Natural killer cell (primary cell): Measurements from ENCODE around the gene ZNF749. TPM values are rescaled to one million over a fixed set of nuclear protein-coding genes. Genes with fewer than 3 reads are reported as not detected.

Experiments
- ATAC-seq, 3 donors: fragments of 150-1000 bp in 2 of 3; fragments of 200-7000 bp in 1 of 3; cut with Tn5 transposase; 1 replicate in 1 of 3; 2 replicates in 2 of 3; pipeline ENCODE4 v1.10.0; 2021; ENCODE audit warnings: mild to moderate bottlenecking in 2 of 3, moderate library complexity in 2 of 3
- DNase-seq, 2 donors: peaks; one replicate each; pipeline versions ENCODE4 v3.0.0 to v3.0.0-alpha.2; 2013 to 2021; ENCODE audit warnings: mixed read lengths in 1 of 2
- H3K27ac ChIP-seq: one replicate; pipeline ENCODE4 v1.5.1; 2013; ENCODE audit warnings: mild to moderate bottlenecking, low read length
- H3K27me3 ChIP-seq: one replicate; pipeline ENCODE4 v1.6.1; 2013; ENCODE audit warnings: low read length; ENCODE audit not compliant: control insufficient read depth, insufficient read depth
- H3K36me3 ChIP-seq: one replicate; pipeline ENCODE4 v1.6.1; 2013; ENCODE audit warnings: low read length; ENCODE audit not compliant: control insufficient read depth, insufficient read depth
- H3K4me1 ChIP-seq: one replicate; pipeline ENCODE4 v1.6.1; 2013; ENCODE audit warnings: low read length; ENCODE audit not compliant: control insufficient read depth, insufficient read depth
- H3K4me3 ChIP-seq: one replicate; pipeline ENCODE4 v1.5.1; 2013; ENCODE audit warnings: low read length
- H3K9me3 ChIP-seq: one replicate; pipeline ENCODE4 v1.6.1; 2013; ENCODE audit warnings: low read length; ENCODE audit not compliant: control insufficient read depth, insufficient read depth
- H3K27ac Mint-ChIP-seq, 2 donors: one replicate each; pipeline ENCODE4 v1.8.0; 2022; ENCODE audit warnings: mild to moderate bottlenecking in 2 of 2, mixed read lengths in 2 of 2, moderate library complexity in 1 of 2
- H3K27me3 Mint-ChIP-seq, 2 donors: one replicate each; pipeline ENCODE4 v1.8.0; 2022; ENCODE audit warnings: low read depth in 2 of 2, mixed read lengths in 2 of 2
- H3K36me3 Mint-ChIP-seq: one replicate; pipeline ENCODE4 v1.8.0; 2022; ENCODE audit warnings: mixed read lengths
- H3K4me1 Mint-ChIP-seq, 2 donors: one replicate each; pipeline ENCODE4 v1.8.0; 2022; ENCODE audit warnings: mixed read lengths in 2 of 2
- H3K4me3 Mint-ChIP-seq: one replicate; pipeline ENCODE4 v1.8.0; 2022; ENCODE audit warnings: mild to moderate bottlenecking, moderate library complexity, mixed read lengths
- H3K9me3 Mint-ChIP-seq, 2 donors: one replicate each; pipeline ENCODE4 v1.8.0; 2022; ENCODE audit warnings: mixed read lengths in 2 of 2
- WGBS: methylation state at CpG from one replicate; pipeline ENCODE4 v1.1.7; 2013; ENCODE audit warnings: missing lambda C conversion rate; ENCODE audit not compliant: insufficient coverage; 5-methylcytosine and 5-hydroxymethylcytosine counted together
- intact Hi-C: fragments of 100-400 bp; cut with micrococcal nuclease; formaldehyde crosslinking; loops from one replicate; pipeline ENCODE4 v1.14.2; 2022
- total RNA-seq, 4 donors: library from RNA; stranded (reverse); fragments of 120-200 nt in 1 of 4; gene quantifications; one replicate each; pipeline versions ENCODE4 v1.2.3 to v1.2.4, GENCODE V29; 2013 to 2022
- TF ChIP-seq, protein P1 (sequence below): fragments of 200-600 bp; IDR thresholded peaks from one replicate; pipeline ENCODE4 v1.8.0; 2022; ENCODE audit warnings: antibody characterized with exemption

ZNF749 gene
- total RNA-seq, 3 donors from 2014 or later (not counting 1 experiment from before 2014, with no cell fraction given): 7.0 to 9.8 (median 7.8) TPM

- intact Hi-C loops: no loop called here
- Mint-ChIP-seq H3K27me3 (no peaks in the 10 kb centered on the region), H3K4me3 (no peak overlapping the region), H3K9me3 (peaks cover 0 to 8% of the 10 kb centered on the region in 2 donors), H3K36me3 (peaks cover 29% of the 10 kb centered on the region), H3K27ac (no peak overlapping the region), H3K4me1 (peaks cover 0 to 26% of the 10 kb centered on the region in 2 donors)
- TF ChIP-seq, protein P1, sequence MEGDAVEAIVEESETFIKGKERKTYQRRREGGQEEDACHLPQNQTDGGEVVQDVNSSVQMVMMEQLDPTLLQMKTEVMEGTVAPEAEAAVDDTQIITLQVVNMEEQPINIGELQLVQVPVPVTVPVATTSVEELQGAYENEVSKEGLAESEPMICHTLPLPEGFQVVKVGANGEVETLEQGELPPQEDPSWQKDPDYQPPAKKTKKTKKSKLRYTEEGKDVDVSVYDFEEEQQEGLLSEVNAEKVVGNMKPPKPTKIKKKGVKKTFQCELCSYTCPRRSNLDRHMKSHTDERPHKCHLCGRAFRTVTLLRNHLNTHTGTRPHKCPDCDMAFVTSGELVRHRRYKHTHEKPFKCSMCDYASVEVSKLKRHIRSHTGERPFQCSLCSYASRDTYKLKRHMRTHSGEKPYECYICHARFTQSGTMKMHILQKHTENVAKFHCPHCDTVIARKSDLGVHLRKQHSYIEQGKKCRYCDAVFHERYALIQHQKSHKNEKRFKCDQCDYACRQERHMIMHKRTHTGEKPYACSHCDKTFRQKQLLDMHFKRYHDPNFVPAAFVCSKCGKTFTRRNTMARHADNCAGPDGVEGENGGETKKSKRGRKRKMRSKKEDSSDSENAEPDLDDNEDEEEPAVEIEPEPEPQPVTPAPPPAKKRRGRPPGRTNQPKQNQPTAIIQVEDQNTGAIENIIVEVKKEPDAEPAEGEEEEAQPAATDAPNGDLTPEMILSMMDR: no peak
- no peak for ATAC-seq
- no peak overlapping the region for H3K4me3 ChIP-seq
- H3K27ac ChIP-seq: no peak overlapping the region
- H3K36me3 ChIP-seq: peaks cover 4% of the 10 kb centered on the region
- no peaks in the 10 kb centered on the region for H3K27me3 ChIP-seq
- peaks cover 42% of the 10 kb centered on the region for H3K9me3 ChIP-seq
- no peak for DNase-seq
- H3K4me1 ChIP-seq: no peaks in the 10 kb centered on the region
- WGBS: 64% methylated on average over 5 of the region's 5 CpGs
These were observed 8.1 kb downstream of the ZNF749 start for GRCh38 chr19:57443121-57443696.

GRCh38 chr19:57452307-57452706, 17.2 kb downstream of the ZNF749 start:
- Mint-ChIP-seq H3K9me3 (peaks cover 8 to 12% of the 10 kb centered on the region in 2 donors), H3K36me3 (peaks cover 16% of the 10 kb centered on the region)
- no peak for ATAC-seq

GRCh38 chr19:57465680-57466381, 30.7 kb downstream of the ZNF749 start:
- Mint-ChIP-seq H3K27ac (no peak overlapping the region), H3K4me3 (no peak overlapping the region), H3K27me3 (no peaks in the 10 kb centered on the region), H3K9me3 (peaks cover 18 to 23% of the 10 kb centered on the region in 2 donors), H3K4me1 (no peaks in the 10 kb centered on the region), H3K36me3 (peaks cover 67% of the 10 kb centered on the region)
- WGBS: 90% methylated on average over 5 of the region's 5 CpGs
- intact Hi-C loops: no loop called here
- Histone ChIP-seq H3K27ac (no peak overlapping the region), H3K36me3 (no peaks in the 10 kb centered on the region), H3K4me1 (no peaks in the 10 kb centered on the region), H3K27me3 (no peaks in the 10 kb centered on the region), H3K9me3 (peaks cover 25% of the 10 kb centered on the region), H3K4me3 (no peak overlapping the region)
- peak; percentile 61 to 75 (median 68) for ATAC-seq
- DNase-seq: peak in 1 of 2 donors; percentile 57
- TF ChIP-seq, protein P1: peak; percentile 43

More at GRCh38 chr19:57452307-57452706, 17.2 kb downstream of the ZNF749 start:
- H3K27me3 Mint-ChIP-seq: no peaks in the 10 kb centered on the region
- Histone ChIP-seq H3K9me3 (peaks cover 13% of the 10 kb centered on the region), H3K27ac (no peak overlapping the region), H3K4me3 (no peak overlapping the region), H3K4me1 (no peaks in the 10 kb centered on the region), H3K36me3 (no peaks in the 10 kb centered on the region), H3K27me3 (no peaks in the 10 kb centered on the region)
- H3K4me1 Mint-ChIP-seq: no peaks in the 10 kb centered on the region
- no peak for DNase-seq
- H3K4me3 Mint-ChIP-seq: no peak overlapping the region
- WGBS: 95% methylated on average over 2 of the region's 3 CpGs
- intact Hi-C loops: no loop called here
- TF ChIP-seq, protein P1: no peak
- no peak overlapping the region for H3K27ac Mint-ChIP-seq
